Keratinocyte (primary cell): Measurements from ENCODE around the gene ITPR2. TPM values are rescaled to one million over a fixed set of nuclear protein-coding genes. Genes with fewer than 3 reads are reported as not detected.

ENCODE experiments used
- DNase-seq: peaks from one replicate; pipeline ENCODE4 v3.0.0-alpha.2; 2011; ENCODE audit warnings: low read depth, missing footprints, low spot score
- FAIRE-seq: peaks from 2 replicates; lab custom pipeline; 2011; peaks lifted over from hg19 to GRCh38; lab: Jason Lieb, UNC
- H2AFZ ChIP-seq: 2 replicates; pipeline ENCODE4 v1.6.0; 2012; ENCODE audit warnings: low read length, control low read depth, inconsistent platforms; ENCODE audit not compliant: control insufficient read depth
- H3K27ac ChIP-seq: 2 replicates; pipeline ENCODE4 v1.5.1; 2011; ENCODE audit warnings: low read length; ENCODE audit not compliant: control insufficient read depth, insufficient read depth
- H3K27me3 ChIP-seq: 3 replicates; pipeline ENCODE4 v1.6.0; 2011; ENCODE audit warnings: low read length; ENCODE audit not compliant: control insufficient read depth, insufficient read depth; ENCODE audit errors: extremely low read depth
- H3K36me3 ChIP-seq, 2 experiments: 2 replicates in 1 of 2; 3 replicates in 1 of 2; pipeline ENCODE4 v1.5.1; 2011; ENCODE audit warnings: low read length in 2 of 2, mild to moderate bottlenecking in 1 of 2; ENCODE audit not compliant: control insufficient read depth in 2 of 2, insufficient read depth in 2 of 2; ENCODE audit errors: extremely low read depth in 1 of 2
- H3K4me1 ChIP-seq: 3 replicates; pipeline ENCODE4 v1.5.1; 2011; ENCODE audit warnings: low read length; ENCODE audit not compliant: control insufficient read depth, insufficient read depth; ENCODE audit errors: extremely low read depth
- H3K4me2 ChIP-seq: 3 replicates; pipeline ENCODE4 v1.6.0; 2011; ENCODE audit warnings: low read depth, low read length; ENCODE audit not compliant: control insufficient read depth, insufficient read depth; ENCODE audit errors: extremely low read depth
- H3K4me3 ChIP-seq, 3 experiments: fragments of 200-600 bp in 1 of 3; sonication (generic) in 1 of 3; 2 replicates in 2 of 3; 3 replicates in 1 of 3; pipeline ENCODE4 v1.5.1; 2011 to 2016; ENCODE audit warnings: low read length in 3 of 3, mild to moderate bottlenecking in 3 of 3, control low read depth in 2 of 3, inconsistent platforms in 1 of 3, low read depth in 1 of 3, mixed read lengths in 1 of 3, mixed run types in 1 of 3, moderate library complexity in 1 of 3; ENCODE audit not compliant: control insufficient read depth in 2 of 3, insufficient read depth in 2 of 3; ENCODE audit errors: extremely low read depth in 1 of 3
- H3K79me2 ChIP-seq: 2 replicates; pipeline ENCODE4 v1.6.0; 2012; ENCODE audit warnings: low read length; ENCODE audit not compliant: control insufficient read depth, insufficient read depth
- H3K9ac ChIP-seq: 3 replicates; pipeline ENCODE4 v1.6.0; 2011; ENCODE audit warnings: low read length; ENCODE audit not compliant: control insufficient read depth, insufficient read depth; ENCODE audit errors: extremely low read depth
- H3K9me1 ChIP-seq: 3 replicates; pipeline ENCODE4 v1.6.0; 2011; ENCODE audit warnings: low read length; ENCODE audit not compliant: control insufficient read depth, insufficient read depth; ENCODE audit errors: extremely low read depth
- H3K9me3 ChIP-seq: 2 replicates; pipeline ENCODE4 v1.5.1; 2012; ENCODE audit warnings: low read depth, low read length; ENCODE audit not compliant: control insufficient read depth
- H4K20me1 ChIP-seq: 3 replicates; pipeline ENCODE4 v1.6.0; 2011; ENCODE audit warnings: low read length; ENCODE audit not compliant: control insufficient read depth, insufficient read depth; ENCODE audit errors: extremely low read depth
- CTCF ChIP-seq, 3 experiments: IDR thresholded peaks in 1 of 3; conservative IDR thresholded peaks in 1 of 3; optimal IDR thresholded peaks in 1 of 3; 2 replicates in 2 of 3; 3 replicates in 1 of 3; pipeline versions ENCODE3 to v1.5.1; 2011; ENCODE audit warnings: low read length in 3 of 3, mild to moderate bottlenecking in 3 of 3, moderate library complexity in 2 of 3, control low read depth in 1 of 3, inconsistent platforms in 1 of 3; ENCODE audit not compliant: insufficient read depth in 2 of 3; ENCODE audit errors: extremely low read depth in 1 of 3
- EZH2 ChIP-seq: IDR thresholded peaks from one replicate; pipeline ENCODE4 v1.6.1; 2012; ENCODE audit warnings: inconsistent platforms, mild to moderate bottlenecking, low read length, moderate library complexity
- dilution Hi-C: fragments of 300-500 bp; cut with MboI; formaldehyde crosslinking; loops from one replicate; pipeline ENCODE4 v1.7.0; 2020; ENCODE audit warnings: low sequenced_read_pairs; ENCODE audit not compliant: extremely low pct_ligation_motif_present
- polyA plus RNA-seq, 5 experiments: library from polyadenylated mRNA; depleted of rRNA in 3 of 5; stranded (reverse) in 3 of 5; stranded (forward) in 1 of 5; unstranded in 1 of 5; fragments of >200 nt; gene quantifications; 1 replicate in 1 of 5; 2 replicates in 3 of 5; 3 replicates in 1 of 5; pipeline versions ENCODE4 v1.2.1 to v1.2.3, GENCODE V29; 2011 to 2012; ENCODE audit warnings: missing spikeins in 2 of 5, low read depth in 1 of 5, low replicate concordance in 1 of 5

ITPR2 gene
- polyA plus RNA-seq, 1 donor (not counting 4 experiments of a cell fraction or from before 2014, with no cell fraction given): 7.6 TPM

- H3K9me1 ChIP-seq: no peaks in the 10 kb centered on the region
- no peak overlapping the region for H3K9ac ChIP-seq
- H3K4me1 ChIP-seq: no peaks in the 10 kb centered on the region
- DNase-seq (no peak), FAIRE-seq (no peak)
- H3K4me3 ChIP-seq: no peak overlapping the region
- H3K79me2 ChIP-seq: no peaks in the 10 kb centered on the region
- H3K36me3 ChIP-seq: no peaks in the 10 kb centered on the region
- no peak overlapping the region for H2AFZ ChIP-seq
- dilution Hi-C loops: no loop called here
- no peaks in the 10 kb centered on the region for H3K27me3 ChIP-seq
- no peaks in the 10 kb centered on the region for H3K9me3 ChIP-seq
- H4K20me1 ChIP-seq: no peaks in the 10 kb centered on the region
- H3K27ac ChIP-seq: no peak overlapping the region
- TF ChIP-seq CTCF (optimal IDR thresholded peaks at IDR 0.05 in 1 of 3, IDR thresholded peaks at IDR 0.05 in 1 of 3, conservative IDR thresholded peaks at IDR 0.05 in 1 of 3; ENCODE audit: extremely low read depth in 1 of 3, insufficient read depth in 2 of 3, low read length in 3 of 3) (no peak), EZH2 (no peak)
- H3K4me2 ChIP-seq: no peak overlapping the region
Observed at GRCh38 chr12:26537651-26538050, 295.3 kb downstream of the ITPR2 start.

GRCh38 chr12:26537126-26537525, 295.9 kb downstream of the ITPR2 start:
- DNase-seq: no peak
- Histone ChIP-seq H4K20me1 (no peaks in the 10 kb centered on the region), H3K9me3 (no peaks in the 10 kb centered on the region), H3K4me2 (no peak overlapping the region), H3K9me1 (no peaks in the 10 kb centered on the region), H3K79me2 (no peaks in the 10 kb centered on the region), H2AFZ (no peak overlapping the region), H3K36me3 (no peaks in the 10 kb centered on the region), H3K9ac (no peak overlapping the region), H3K4me1 (no peaks in the 10 kb centered on the region), H3K4me3 (no peak overlapping the region), H3K27ac (no peak overlapping the region), H3K27me3 (no peaks in the 10 kb centered on the region)
- dilution Hi-C loops: no loop called here
- no peak for FAIRE-seq
- TF ChIP-seq CTCF (optimal IDR thresholded peaks at IDR 0.05 in 1 of 3, IDR thresholded peaks at IDR 0.05 in 1 of 3, conservative IDR thresholded peaks at IDR 0.05 in 1 of 3; ENCODE audit: extremely low read depth in 1 of 3, insufficient read depth in 2 of 3, low read length in 3 of 3): no peak
- TF ChIP-seq EZH2: no peak
